GM12878 (cell line): ENCODE data around the gene TMEM132D. TPM values are rescaled to one million over a fixed set of nuclear protein-coding genes. Genes with fewer than 3 reads are reported as not detected.

ENCODE experiments used
- ATAC-seq: fragments of 200-7000 bp; cut with Tn5 transposase; 3 replicates; pipeline ENCODE4 v1.9.1; 2020; ENCODE audit warnings: mild to moderate bottlenecking, moderate library complexity
- BruUV-seq: library from RNA; stranded (reverse); fragments of 400-500 nt; replicated peaks from 2 replicates; lab custom pipeline; 2021; lab: Mats Ljungman, UMichigan
- CTCF ChIA-PET: fragments of 300-600 bp; sonication (Branson Sonifier 250); formaldehyde crosslinking; extraction: SDS; loops from one replicate; lab custom pipeline; 2021; ENCODE audit warnings: inconsistent platforms; lab: Yijun Ruan, JAX
- POLR2A ChIA-PET: fragments of 350-600 bp; formaldehyde crosslinking; extraction: SDS; loops from one replicate; lab custom pipeline; 2021; ENCODE audit warnings: inconsistent platforms; lab: Charles Lee
- RAD21 ChIA-PET: fragments of 300-600 bp; sonication (Branson Sonifier 250); formaldehyde crosslinking; loops from one replicate; lab custom pipeline; 2023; ENCODE audit warnings: antibody characterized with exemption; ENCODE audit not compliant: unreplicated experiment; lab: Charles Lee
- SMC1A ChIA-PET: fragments of 300-600 bp; sonication (Branson Sonifier 250); formaldehyde crosslinking; loops from one replicate; lab custom pipeline; 2023; ENCODE audit not compliant: unreplicated experiment, uncharacterized antibody; lab: Charles Lee
- DNase-seq: peaks from one replicate; pipeline ENCODE4 v3.0.0-alpha.2; 2011; ENCODE audit warnings: low read depth, low spot score
- FAIRE-seq: peaks from 3 replicates; lab custom pipeline; 2011; peaks lifted over from hg19 to GRCh38; lab: Jason Lieb, UNC
- H2AFZ ChIP-seq: 2 replicates; pipeline ENCODE4 v1.6.0; 2011; ENCODE audit warnings: low read depth, low read length, control low read depth; ENCODE audit not compliant: control insufficient read depth
- H3K27ac ChIP-seq: 2 replicates; pipeline ENCODE4 v1.5.1; 2011; ENCODE audit warnings: control low read depth; ENCODE audit not compliant: control insufficient read depth, insufficient read depth
- H3K27me3 ChIP-seq, 2 experiments: replicated peaks in 1 of 2; 2 replicates each; pipeline versions ENCODE4 v1.6.0 to v1.6.1; 2011; ENCODE audit warnings: low read length in 1 of 2; ENCODE audit not compliant: control insufficient read depth in 2 of 2, insufficient read depth in 2 of 2
- H3K36me3 ChIP-seq, 2 experiments: 2 replicates each; pipeline ENCODE4 v1.5.1; 2011; ENCODE audit warnings: low read length in 1 of 2; ENCODE audit not compliant: control insufficient read depth in 2 of 2, insufficient read depth in 2 of 2
- H3K4me1 ChIP-seq: 2 replicates; pipeline ENCODE4 v1.6.1; 2011; ENCODE audit warnings: mild to moderate bottlenecking, low read length, moderate library complexity, mixed read lengths; ENCODE audit not compliant: control insufficient read depth, insufficient read depth
- H3K4me2 ChIP-seq: 2 replicates; pipeline ENCODE4 v1.6.0; 2011; ENCODE audit warnings: control low read depth; ENCODE audit not compliant: control insufficient read depth, insufficient read depth
- H3K4me3 ChIP-seq: fragments of 200-600 bp; sonication (generic); 2 replicates; pipeline ENCODE4 v1.5.1; 2016
- H3K79me2 ChIP-seq: 2 replicates; pipeline ENCODE4 v1.6.0; 2011; ENCODE audit warnings: low read length; ENCODE audit not compliant: control insufficient read depth, insufficient read depth
- H3K9ac ChIP-seq: 2 replicates; pipeline ENCODE4 v1.8.0; 2011; ENCODE audit warnings: low read length, control low read depth, mixed read lengths; ENCODE audit not compliant: control insufficient read depth, insufficient read depth
- H3K9me3 ChIP-seq: replicated peaks from 3 replicates; pipeline ENCODE4 v1.5.1; 2011; ENCODE audit warnings: mild to moderate bottlenecking, low read length; ENCODE audit not compliant: control insufficient read depth, insufficient read depth
- H4K20me1 ChIP-seq: 2 replicates; pipeline ENCODE4 v1.6.0; 2011; ENCODE audit not compliant: control insufficient read depth, insufficient read depth
- BMI1 ChIP-seq: fragments of 450-650 bp; IDR thresholded peaks from 2 replicates; pipeline ENCODE4 v1.6.1; 2016; ENCODE audit warnings: mild to moderate bottlenecking, moderate library complexity, borderline replicate concordance
- HDGF ChIP-seq: fragments of 450-650 bp; IDR thresholded peaks from 2 replicates; pipeline ENCODE4 v1.6.1; 2016; ENCODE audit warnings: antibody characterized with exemption
- IKZF1 ChIP-seq: fragments of 450-650 bp; conservative IDR thresholded peaks from 2 replicates; pipeline ENCODE4 v1.6.1; 2017; ENCODE audit warnings: antibody characterized with exemption, mild to moderate bottlenecking
- KAT2A ChIP-seq: conservative IDR thresholded peaks from 2 replicates; pipeline ENCODE4 v1.6.1; 2011; ENCODE audit warnings: low read depth, low read length; ENCODE audit not compliant: control insufficient read depth
- MYC ChIP-seq: IDR thresholded peaks from 2 replicates; pipeline ENCODE4 v1.6.1; 2011; ENCODE audit warnings: mild to moderate bottlenecking, low read length, moderate library complexity, inconsistent platforms; ENCODE audit not compliant: insufficient read depth, insufficient replicate concordance, insufficient read length, severe bottlenecking
- NFYB ChIP-seq: IDR thresholded peaks from 2 replicates; pipeline ENCODE4 v1.6.1; 2011; ENCODE audit warnings: low read depth, mild to moderate bottlenecking, low read length, improper control_type of control experiment, moderate library complexity; ENCODE audit not compliant: insufficient read depth
- NR2C1 ChIP-seq: fragments of 450-650 bp; IDR thresholded peaks from 2 replicates; pipeline ENCODE4 v1.6.1; 2017; ENCODE audit warnings: antibody characterized with exemption, mild to moderate bottlenecking, moderate library complexity
- POLR2A ChIP-seq: IDR thresholded peaks from 2 replicates; pipeline ENCODE4 v1.6.1; 2011; ENCODE audit warnings: low read depth, mild to moderate bottlenecking, low read length
- RFX5 ChIP-seq: IDR thresholded peaks from 2 replicates; pipeline ENCODE4 v1.6.1; 2011; ENCODE audit warnings: low read depth, low read length, improper control_type of control experiment
- SIX5 ChIP-seq: IDR thresholded peaks from 2 replicates; pipeline ENCODE4 v1.6.1; 2011; ENCODE audit warnings: mild to moderate bottlenecking, low read depth, low read length, moderate library complexity; ENCODE audit not compliant: severe bottlenecking
- TCF12 ChIP-seq: IDR thresholded peaks from 2 replicates; pipeline ENCODE4 v1.6.1; 2011; ENCODE audit warnings: low read depth, mild to moderate bottlenecking, low read length
- WRNIP1 ChIP-seq: IDR thresholded peaks from 2 replicates; pipeline ENCODE4 v1.6.1; 2011; ENCODE audit warnings: low read depth, low read length, improper control_type of control experiment, borderline replicate concordance
- YBX1 ChIP-seq: fragments of 450-650 bp; IDR thresholded peaks from 2 replicates; pipeline ENCODE4 v1.6.1; 2016; ENCODE audit warnings: antibody characterized with exemption
- ZNF622 ChIP-seq: fragments of 450-650 bp; IDR thresholded peaks from 2 replicates; pipeline ENCODE4 v1.6.1; 2017; ENCODE audit warnings: mild to moderate bottlenecking, inconsistent platforms
- ZSCAN29 ChIP-seq: fragments of 450-650 bp; IDR thresholded peaks from 2 replicates; pipeline ENCODE4 v1.6.1; 2017; ENCODE audit warnings: mild to moderate bottlenecking, moderate library complexity
- in situ Hi-C: fragments of 300-500 bp; cut with MboI; formaldehyde crosslinking; loops from 9 replicates; pipeline ENCODE4 v1.14.3; 2018; ENCODE audit warnings: mixed read lengths
- intact Hi-C: fragments of 100-400 bp; cut with micrococcal nuclease; formaldehyde crosslinking; loops from one replicate; pipeline ENCODE4 v1.14.2; 2022; ENCODE audit not compliant: unreplicated experiment
- polyA plus RNA-seq, 11 experiments: library from polyadenylated mRNA; depleted of rRNA in 4 of 11; unstranded in 6 of 11; stranded (reverse) in 5 of 11; fragments of >200 nt; fragmentation: Nextera tagmentation in 4 of 11; fragmentation: Illumina TruSeq in 1 of 11; extraction: Ambion mirVana in 4 of 11; extraction: Trizol in 1 of 11; gene quantifications; 1 replicate in 1 of 11; 2 replicates in 10 of 11; pipeline versions ENCODE4 v1.2.1 to v1.2.3, GENCODE V29; 2011 to 2016; ENCODE audit warnings: inconsistent platforms in 2 of 11, missing spikeins in 2 of 11, low read depth in 1 of 11
- total RNA-seq, 4 experiments: library from RNA; depleted of rRNA in 3 of 4; stranded (reverse); fragments of >200 nt in 3 of 4; fragmentation: Illumina TruSeq in 1 of 4; extraction: Trizol in 1 of 4; gene quantifications; 2 replicates each; pipeline versions ENCODE4 v1.2.1 to v1.2.3, GENCODE V29; 2013 to 2021

TMEM132D gene
- total and polyA plus RNA-seq, 10 of the 15 experiments (the other 5 are each of a cell fraction or from before 2014, with no cell fraction given) = under 0.01 to 0.12 (median 0.02) TPM; not detected in 3

DNA sequence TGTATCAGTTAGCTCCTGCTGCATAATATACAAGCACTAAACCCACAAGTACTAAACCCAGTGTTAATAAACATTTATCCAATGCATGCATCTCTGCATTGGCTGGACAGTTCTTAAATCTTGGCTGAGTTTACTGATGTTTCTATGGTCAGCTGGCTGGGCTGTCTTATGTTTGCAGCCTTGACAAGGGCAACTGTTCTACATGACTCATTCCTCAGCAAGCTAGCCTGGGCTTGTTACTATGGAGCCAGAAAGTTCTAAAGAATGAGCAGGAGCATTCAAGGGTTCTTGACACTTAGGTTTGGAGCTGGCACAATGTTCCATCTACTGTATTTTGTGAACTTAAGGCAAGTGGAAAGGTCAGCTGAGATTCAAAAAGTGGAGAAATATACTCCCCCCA is 851.5 kb downstream of the TMEM132D start:
- H2AFZ ChIP-seq = no peak overlapping the region
- no peak overlapping the region for H3K4me2 ChIP-seq
- in situ Hi-C loops = no loop called here
- H3K79me2 ChIP-seq = no peaks in the 10 kb centered on the region
- H3K36me3 ChIP-seq = no peaks in the 10 kb centered on the region
- H4K20me1 ChIP-seq = no peaks in the 10 kb centered on the region
- H3K27me3 ChIP-seq = no peaks in the 10 kb centered on the region
- intact Hi-C loops = no loop called here
- H3K9ac ChIP-seq = no peak overlapping the region
- ChIA-PET SMC1A (interaction anchor here (0.6 kb wide), 1 partner anchor 603 kb away, joined by 4 read pairs; no protein-coding TSS in a partner anchor), CTCF (no interaction called here), POLR2A (no interaction called here), RAD21 (no interaction called here)
- no peaks in the 10 kb centered on the region for H3K4me1 ChIP-seq
- no peaks in the 10 kb centered on the region for H3K9me3 ChIP-seq
- BruUV-seq = no TSS peak
- ATAC-seq = no peak
- TF ChIP-seq TCF12 (no peak), YBX1 (no peak), IKZF1 (no peak), POLR2A (no peak), BMI1 (no peak), ZSCAN29 (no peak), SIX5 (no peak), NR2C1 (no peak), NFYB (no peak), WRNIP1 (no peak), RFX5 (no peak), HDGF (no peak), KAT2A (no peak), ZNF622 (no peak), MYC (no peak)
- no peak for DNase-seq
- no peak for FAIRE-seq
- no peak overlapping the region for H3K4me3 ChIP-seq
- H3K27ac ChIP-seq = no peak overlapping the region
